Thyroid gland (tissue), 4 donors: Measurements from ENCODE around the gene SP7. TPM values are rescaled to one million over a fixed set of nuclear protein-coding genes. Genes with fewer than 3 reads are reported as not detected.

ENCODE experiments used
- DNase-seq, 2 donors: peaks; one replicate each; pipeline ENCODE4 v3.0.0-alpha.2; 2019
- H3K27ac ChIP-seq, 3 donors: fragments of 200-600 bp; sonication (generic); 1 replicate in 2 of 3; 2 replicates in 1 of 3; pipeline ENCODE4 v1.5.1; 2016 to 2019; ENCODE audit warnings: mild to moderate bottlenecking in 1 of 3, moderate library complexity in 1 of 3
- H3K27me3 ChIP-seq: fragments of 200-600 bp; sonication (generic); one replicate; pipeline ENCODE4 v1.5.1; 2019
- H3K36me3 ChIP-seq, 2 donors: fragments of 200-600 bp; sonication (generic); one replicate each; pipeline ENCODE4 v1.5.1; 2016 to 2019
- H3K4me1 ChIP-seq, 2 donors: fragments of 200-600 bp; sonication (generic); one replicate each; pipeline ENCODE4 v1.5.1; 2017 to 2019
- H3K4me3 ChIP-seq, 3 donors: fragments of 200-600 bp; sonication (generic); replicated peaks in 1 of 3; 1 replicate in 2 of 3; 2 replicates in 1 of 3; pipeline ENCODE4 v1.5.1; 2016; ENCODE audit warnings: mild to moderate bottlenecking in 1 of 3
- H3K9me3 ChIP-seq: fragments of 200-600 bp; sonication (generic); one replicate; pipeline ENCODE4 v1.5.1; 2017
- POLR2A ChIP-seq, 2 donors: fragments of 450-650 bp; IDR thresholded peaks; one replicate each; pipeline ENCODE4 v1.6.1; 2017; ENCODE audit warnings: antibody characterized with exemption in 2 of 2, mild to moderate bottlenecking in 2 of 2, moderate library complexity in 1 of 2
- WGBS, 2 donors: methylation state at CpG; one replicate each; pipeline ENCODE4 v1.1.5; 2017; 5-methylcytosine and 5-hydroxymethylcytosine counted together
- intact Hi-C: fragments of 100-400 bp; cut with DNase I; formaldehyde crosslinking; loops from one replicate; pipeline ENCODE4 v1.15.1; 2023
- total RNA-seq, 4 donors: library from RNA; depleted of rRNA; stranded (reverse); fragments of >200 nt; gene quantifications; one replicate each; pipeline ENCODE4 v1.2.3, GENCODE V29; 2016
- TF ChIP-seq, protein P1 (sequence below), 6 experiments: fragments of 200-600 bp in 3 of 6; fragments of 450-650 bp in 3 of 6; sonication (generic) in 3 of 6; IDR thresholded peaks; one replicate each; pipeline ENCODE4 v1.5.1; 2016 to 2019; ENCODE audit warnings: antibody characterized with exemption in 6 of 6, mild to moderate bottlenecking in 2 of 6, inconsistent platforms in 1 of 6, moderate library complexity in 1 of 6

SP7 gene
- total RNA-seq, 4 donors from 2014 or later: not detected

DNA sequence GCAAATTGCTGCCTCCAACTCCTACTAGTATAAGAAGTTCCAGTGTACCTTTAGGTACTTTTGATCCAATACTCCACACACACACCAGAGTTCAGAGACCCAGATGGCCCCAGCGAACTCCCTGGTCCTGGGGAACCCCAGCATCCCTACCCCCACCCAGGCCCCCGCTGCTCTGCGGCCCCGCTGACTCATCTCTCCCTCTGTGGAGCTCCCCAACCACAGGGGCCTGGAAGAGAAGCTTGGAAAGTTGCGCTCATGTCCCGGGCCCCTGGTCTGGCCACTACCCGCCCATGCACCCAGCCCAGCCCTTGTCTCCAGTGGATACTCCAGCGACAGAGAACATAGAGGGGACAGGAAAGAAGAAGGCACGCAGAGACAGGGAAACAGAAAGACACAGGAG, 4.2 kb upstream of the SP7 start:
- H3K27ac ChIP-seq: no peak overlapping the region
- H3K9me3 ChIP-seq: no peaks in the 10 kb centered on the region
- intact Hi-C loops: no loop called here
- no peaks in the 10 kb centered on the region for H3K27me3 ChIP-seq
- no peak overlapping the region for H3K4me3 ChIP-seq
- no peak for TF ChIP-seq POLR2A (IDR thresholded peaks at IDR 0.05)
- TF ChIP-seq, protein P1, sequence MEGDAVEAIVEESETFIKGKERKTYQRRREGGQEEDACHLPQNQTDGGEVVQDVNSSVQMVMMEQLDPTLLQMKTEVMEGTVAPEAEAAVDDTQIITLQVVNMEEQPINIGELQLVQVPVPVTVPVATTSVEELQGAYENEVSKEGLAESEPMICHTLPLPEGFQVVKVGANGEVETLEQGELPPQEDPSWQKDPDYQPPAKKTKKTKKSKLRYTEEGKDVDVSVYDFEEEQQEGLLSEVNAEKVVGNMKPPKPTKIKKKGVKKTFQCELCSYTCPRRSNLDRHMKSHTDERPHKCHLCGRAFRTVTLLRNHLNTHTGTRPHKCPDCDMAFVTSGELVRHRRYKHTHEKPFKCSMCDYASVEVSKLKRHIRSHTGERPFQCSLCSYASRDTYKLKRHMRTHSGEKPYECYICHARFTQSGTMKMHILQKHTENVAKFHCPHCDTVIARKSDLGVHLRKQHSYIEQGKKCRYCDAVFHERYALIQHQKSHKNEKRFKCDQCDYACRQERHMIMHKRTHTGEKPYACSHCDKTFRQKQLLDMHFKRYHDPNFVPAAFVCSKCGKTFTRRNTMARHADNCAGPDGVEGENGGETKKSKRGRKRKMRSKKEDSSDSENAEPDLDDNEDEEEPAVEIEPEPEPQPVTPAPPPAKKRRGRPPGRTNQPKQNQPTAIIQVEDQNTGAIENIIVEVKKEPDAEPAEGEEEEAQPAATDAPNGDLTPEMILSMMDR (IDR thresholded peaks at IDR 0.05): no peak
- DNase-seq: no peak
- H3K36me3 ChIP-seq: no peaks in the 10 kb centered on the region
- WGBS, 2 donors: 79 to 93% methylated on average over 9 of the region's 9 CpGs
- peaks cover 3 to 9% of the 10 kb centered on the region in 2 donors for H3K4me1 ChIP-seq

DNA sequence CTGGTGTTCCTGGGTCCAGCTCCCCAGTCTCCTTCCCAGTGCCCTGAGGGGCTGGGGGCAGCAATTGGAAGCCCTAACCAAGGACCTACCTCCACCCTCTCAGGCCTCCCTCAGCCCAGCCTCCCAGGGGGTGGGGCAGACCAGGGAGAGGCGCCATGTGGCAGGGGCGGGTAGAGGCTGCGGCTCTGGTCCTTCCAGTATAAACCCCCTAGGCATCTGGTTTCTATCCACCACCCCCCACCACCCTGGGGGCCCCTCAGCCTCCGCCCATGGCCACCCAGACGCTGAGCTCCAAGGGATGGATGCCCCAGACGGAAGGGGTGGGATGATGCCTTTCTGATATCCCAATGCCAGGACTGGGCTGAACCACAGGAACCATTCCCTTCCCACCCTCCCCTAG, 2.8 kb upstream of the SP7 start:
- DNase-seq: no peak
- intact Hi-C loops: no loop called here
- H3K36me3 ChIP-seq: no peaks in the 10 kb centered on the region
- no peaks in the 10 kb centered on the region for H3K9me3 ChIP-seq
- TF ChIP-seq, protein P1 (IDR thresholded peaks at IDR 0.05): no peak
- no peak for TF ChIP-seq POLR2A (IDR thresholded peaks at IDR 0.05)
- no peak overlapping the region for H3K27ac ChIP-seq
- no peaks in the 10 kb centered on the region for H3K4me1 ChIP-seq
- no peak overlapping the region for H3K4me3 ChIP-seq
- 52 to 68% methylated on average over 6 of the region's 6 CpGs for WGBS, 2 donors
- H3K27me3 ChIP-seq: no peaks in the 10 kb centered on the region

DNA sequence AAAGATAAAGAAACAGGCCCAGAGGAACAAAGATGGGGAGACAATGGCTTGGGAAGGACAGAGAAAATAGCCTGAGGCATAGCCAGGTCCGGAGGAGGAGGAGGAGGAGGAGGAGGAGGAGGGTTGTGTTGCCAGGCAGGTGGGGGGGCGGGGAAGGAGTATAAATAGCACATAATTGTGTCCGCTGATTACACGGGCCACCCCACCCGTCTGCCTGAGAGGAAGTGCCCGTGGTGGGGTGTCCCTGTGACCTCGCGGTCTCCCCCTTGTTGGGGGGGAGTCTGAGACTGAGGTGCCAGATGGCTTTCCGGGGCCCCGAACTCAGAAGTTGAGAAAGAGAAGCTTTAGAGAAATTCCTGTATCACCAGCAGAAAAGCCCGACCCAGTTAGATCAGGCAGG, 1.9 kb upstream of the SP7 start:
- WGBS, 2 donors: 35 to 40% methylated on average over 11 of the region's 11 CpGs
- H3K27me3 ChIP-seq: no peaks in the 10 kb centered on the region

DNA sequence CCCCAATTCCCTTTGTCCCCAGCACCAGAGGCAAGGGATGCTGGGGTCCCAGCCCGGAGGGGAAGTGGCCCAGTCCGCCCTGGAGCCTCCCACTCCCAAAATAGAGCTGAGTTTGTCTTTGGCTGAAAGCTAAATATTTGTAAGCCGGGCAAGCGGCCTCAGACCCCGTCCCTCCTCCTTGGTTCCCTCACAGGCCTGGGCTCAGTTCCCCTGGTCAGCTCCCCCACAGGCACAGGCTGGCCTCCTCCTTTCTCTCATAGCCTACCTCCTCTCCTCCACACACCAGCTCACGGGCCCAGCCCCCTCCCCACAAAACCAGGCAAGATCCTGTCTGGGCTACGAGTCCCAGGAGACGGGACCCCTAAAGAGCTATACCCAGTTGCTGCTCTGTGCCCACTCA, 1.3 kb downstream of the SP7 start:
- WGBS, 2 donors: 76 to 78% methylated on average over 8 of the region's 8 CpGs
- Histone ChIP-seq H3K27ac (no peak overlapping the region), H3K4me1 (no peaks in the 10 kb centered on the region), H3K9me3 (no peaks in the 10 kb centered on the region), H3K27me3 (no peaks in the 10 kb centered on the region), H3K36me3 (no peaks in the 10 kb centered on the region), H3K4me3 (no peak overlapping the region)
- no peak for TF ChIP-seq POLR2A (IDR thresholded peaks at IDR 0.05)
- TF ChIP-seq, protein P1 (IDR thresholded peaks at IDR 0.05): no peak
- intact Hi-C loops: no loop called here
- no peak for DNase-seq

More for the DNA sequence above, 1.9 kb upstream of the SP7 start:
- H3K27ac ChIP-seq: no peak overlapping the region
- H3K9me3 ChIP-seq: no peaks in the 10 kb centered on the region
- H3K4me3 ChIP-seq: no peak overlapping the region
- H3K4me1 ChIP-seq: no peaks in the 10 kb centered on the region
- TF ChIP-seq POLR2A (IDR thresholded peaks at IDR 0.05): no peak
- TF ChIP-seq, protein P1 (IDR thresholded peaks at IDR 0.05): no peak
- intact Hi-C loops: no loop called here
- DNase-seq: no peak
- H3K36me3 ChIP-seq: no peaks in the 10 kb centered on the region

DNA sequence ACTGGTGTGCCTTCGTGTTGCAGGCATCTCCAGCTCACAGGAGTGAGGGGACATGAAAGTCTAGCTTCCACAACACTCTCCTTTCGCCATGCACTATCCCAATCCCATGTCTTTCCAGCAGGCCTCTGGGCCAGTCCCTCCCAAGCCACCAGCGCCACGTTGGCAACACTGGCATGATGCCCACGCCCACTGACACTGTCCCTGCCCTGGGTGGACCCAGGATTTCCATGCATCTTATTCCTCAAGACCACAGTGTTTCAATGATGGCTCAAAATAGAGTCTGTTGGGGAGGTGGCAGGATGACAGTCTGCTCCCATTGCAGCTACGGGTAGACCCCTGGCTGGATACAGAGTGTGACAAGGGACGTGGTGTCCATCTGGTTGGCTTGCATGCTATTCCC, 2.3 kb downstream of the SP7 start:
- Histone ChIP-seq H3K27ac (no peak overlapping the region), H3K9me3 (no peaks in the 10 kb centered on the region), H3K27me3 (no peaks in the 10 kb centered on the region), H3K4me1 (no peaks in the 10 kb centered on the region), H3K4me3 (no peak overlapping the region), H3K36me3 (no peaks in the 10 kb centered on the region)
- intact Hi-C loops: no loop called here
- 71 to 75% methylated on average over 7 of the region's 7 CpGs for WGBS, 2 donors
- no peak for DNase-seq
- TF ChIP-seq, protein P1 (IDR thresholded peaks at IDR 0.05): no peak
- no peak for TF ChIP-seq POLR2A (IDR thresholded peaks at IDR 0.05)
